Upper lobe of left lung (tissue), 6 donors: ENCODE data around the gene ZNF266. TPM values are rescaled to one million over a fixed set of nuclear protein-coding genes. Genes with fewer than 3 reads are reported as not detected.
A peak's percentile ranks its signal among the peaks of the same experiment; 100 is the strongest.

ENCODE experiments used
- ATAC-seq, 2 donors: fragments of 200-7000 bp; cut with Tn5 transposase; one replicate each; pipeline ENCODE4 v1.9.1; 2022; ENCODE audit warnings: mild to moderate bottlenecking in 2 of 2, moderate library complexity in 2 of 2; ENCODE audit not compliant: low FRiP score in 2 of 2
- DNase-seq, 2 donors: peaks; one replicate each; pipeline ENCODE4 v3.0.0-alpha.2; 2019 to 2020
- H3K27ac ChIP-seq, 4 donors: fragments of 200-600 bp; sonication (generic); one replicate each; pipeline ENCODE4 v1.5.1; 2016 to 2019
- H3K27me3 ChIP-seq, 4 donors: fragments of 200-600 bp; sonication (generic); one replicate each; pipeline ENCODE4 v1.5.1; 2017 to 2019
- H3K36me3 ChIP-seq, 4 donors: fragments of 200-600 bp; sonication (generic); one replicate each; pipeline ENCODE4 v1.5.1; 2016 to 2019
- H3K4me1 ChIP-seq, 4 donors: fragments of 200-600 bp; sonication (generic); one replicate each; pipeline ENCODE4 v1.5.1; 2018 to 2019
- H3K4me3 ChIP-seq, 4 donors: fragments of 200-600 bp; sonication (generic); one replicate each; pipeline ENCODE4 v1.5.1; 2017 to 2019; ENCODE audit warnings: mild to moderate bottlenecking in 2 of 4, moderate library complexity in 1 of 4
- H3K9me3 ChIP-seq, 4 donors: fragments of 200-600 bp; sonication (generic); one replicate each; pipeline ENCODE4 v1.5.1; 2018 to 2019
- CTCF ChIP-seq, 6 experiments: fragments of 450-650 bp in 4 of 6; fragments of 200-600 bp in 2 of 6; sonication (generic) in 2 of 6; IDR thresholded peaks; one replicate each; pipeline ENCODE4 v1.5.1; 2016 to 2019; ENCODE audit warnings: antibody characterized with exemption in 6 of 6
- EP300 ChIP-seq, 4 donors: sonication (generic); formaldehyde crosslinking; IDR thresholded peaks; one replicate each; pipeline ENCODE4 v1.5.1; 2017; ENCODE audit warnings: antibody characterized with exemption in 4 of 4, control low read depth in 2 of 4
- POLR2A ChIP-seq, 4 donors: fragments of 450-650 bp; IDR thresholded peaks; one replicate each; pipeline ENCODE4 v1.5.1; 2016 to 2017; ENCODE audit warnings: antibody characterized with exemption in 4 of 4, mild to moderate bottlenecking in 2 of 4
- POLR2AphosphoS5 ChIP-seq, 2 donors: sonication (generic); formaldehyde crosslinking; IDR thresholded peaks; one replicate each; pipeline ENCODE4 v1.5.1; 2017; ENCODE audit warnings: antibody characterized with exemption in 2 of 2
- WGBS, 2 donors: methylation state at CpG; one replicate each; pipeline ENCODE4 v1.1.5; 2017 to 2018; 5-methylcytosine and 5-hydroxymethylcytosine counted together
- total RNA-seq, 6 donors: library from RNA; depleted of rRNA in 4 of 6; stranded (reverse); fragments of >200 nt in 4 of 6; gene quantifications; one replicate each; pipeline versions ENCODE4 v1.1.0 to v1.2.1, GENCODE V29; 2016 to 2021
- donor health status: DM: no; HTN: no; CAD: no; lungs with moderate emphysema.
- donor health status: DM: no; HTN: yes; CAD: no; lungs with severe emphysema.

ZNF266 gene
- total RNA-seq = 10 to 100 TPM; 19.2 to 49.2 (median 25.6) TPM

DNA sequence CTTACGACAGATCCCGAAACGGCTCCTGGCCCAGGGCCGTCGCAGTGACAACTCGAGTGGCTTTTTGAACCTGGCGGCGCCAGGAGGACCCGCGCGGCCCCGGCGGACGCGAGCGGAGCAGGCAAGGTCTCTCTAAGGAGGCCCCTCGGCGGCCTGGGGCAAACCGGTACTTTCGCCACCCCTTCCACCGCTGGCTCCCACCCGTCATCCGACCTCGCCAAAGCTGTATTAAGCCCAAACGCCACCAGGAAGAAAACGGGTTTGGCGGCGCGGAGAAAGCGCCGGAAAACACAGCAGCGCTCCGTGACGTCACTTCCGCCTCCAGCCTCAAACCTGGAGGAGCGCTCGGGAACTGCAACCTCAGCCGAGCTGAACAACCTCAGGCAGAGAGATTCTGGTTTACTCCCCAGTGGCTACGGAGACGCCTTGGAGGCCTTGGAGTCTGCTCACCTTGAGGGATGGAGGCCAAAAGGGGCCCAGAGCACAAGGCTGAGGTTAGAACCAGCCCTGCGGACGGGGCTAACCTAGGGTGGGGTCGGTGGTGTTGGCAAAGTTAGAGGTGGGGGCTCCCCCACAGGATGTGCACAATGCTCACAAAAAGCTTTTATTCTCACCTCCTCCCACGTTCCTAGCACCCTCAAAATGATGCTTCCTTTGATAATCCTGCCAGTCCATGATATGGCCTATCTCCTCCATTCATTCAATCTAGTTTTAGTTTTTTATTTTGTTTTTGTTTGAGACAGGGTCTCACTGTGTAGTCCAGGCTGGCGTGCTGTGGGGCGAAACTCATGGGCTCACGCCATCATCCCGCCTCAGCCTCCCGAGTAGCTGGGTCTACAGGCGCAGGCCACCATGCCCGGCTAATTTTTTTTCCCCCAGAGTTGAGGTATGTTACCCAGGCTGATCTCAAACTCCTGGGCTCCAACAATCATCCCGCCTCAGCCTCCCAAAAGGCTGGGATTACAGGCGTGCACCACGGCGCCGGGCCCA is at the start of gene ZNF266:
Gene ZNF266 (minus strand): TSS at position 295 of the 990 bp plus-strand sequence. CDS start 15,484 bp downstream, outside the sequence.
- Histone ChIP-seq H3K9me3 (peaks cover 0 to 4% (median 0%) of the 10 kb centered on the region in 4 donors), H3K36me3 (peaks cover 7 to 27% (median 17%) of the 10 kb centered on the region in 4 donors), H3K4me1 (peaks cover 17 to 22% (median 19%) of the 10 kb centered on the region in 4 donors), H3K27me3 (no peaks in the 10 kb centered on the region), H3K27ac (peak within 1 kb of the TSS; percentile 89 to 93 (median 92)), H3K4me3 (peak within 1 kb of the TSS; percentile 48 to 75 (median 72))
- ATAC-seq = peak; percentile 94 to 97
- DNase-seq = peak; percentile 90 to 91
- peak; percentile 61 to 65 for TF ChIP-seq POLR2AphosphoS5 (IDR thresholded peaks at IDR 0.05)
- TF ChIP-seq POLR2A (IDR thresholded peaks at IDR 0.05) = peak in 2 of 4 donors; percentile 58 to 60
- TF ChIP-seq EP300 (IDR thresholded peaks at IDR 0.05) = no peak
- peak; percentile 79 to 96 (median 94) for TF ChIP-seq CTCF (IDR thresholded peaks at IDR 0.05)
- 14 to 19% methylated on average over 35 to 56 of the region's 56 CpGs for WGBS, 2 donors

DNA sequence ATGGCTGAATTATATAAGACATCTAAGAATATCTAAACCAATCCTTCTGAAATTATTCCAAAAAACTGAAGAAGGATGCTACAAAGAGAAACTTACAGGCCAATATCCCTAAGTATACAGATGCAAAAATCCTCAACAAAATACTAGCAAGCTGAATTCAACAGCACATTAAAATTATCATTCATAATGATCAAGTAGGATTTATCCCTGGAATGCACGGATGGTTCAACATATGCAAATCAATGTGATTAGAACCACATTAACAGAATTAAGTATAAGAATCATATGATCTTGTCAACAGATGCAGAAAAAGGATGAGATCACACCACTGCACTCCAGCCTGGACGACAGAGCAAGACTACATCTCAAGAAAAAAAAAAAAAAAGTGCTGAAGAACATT is 49.8 kb upstream of the ZNF266 start:
- H3K27ac ChIP-seq = no peak overlapping the region
- H3K27me3 ChIP-seq = no peaks in the 10 kb centered on the region
- ATAC-seq = no peak
- no peak for TF ChIP-seq EP300 (IDR thresholded peaks at IDR 0.05)
- TF ChIP-seq CTCF (IDR thresholded peaks at IDR 0.05) = no peak
- no peak for TF ChIP-seq POLR2A (IDR thresholded peaks at IDR 0.05)
- no peak for TF ChIP-seq POLR2AphosphoS5 (IDR thresholded peaks at IDR 0.05)
- 73 to 88% methylated on average over 2 of the region's 2 CpGs for WGBS, 2 donors
- peaks cover 31 to 72% (median 40%) of the 10 kb centered on the region in 4 donors for H3K9me3 ChIP-seq
- no peak for DNase-seq
- no peaks in the 10 kb centered on the region for H3K36me3 ChIP-seq
- H3K4me3 ChIP-seq = no peak overlapping the region
- no peaks in the 10 kb centered on the region for H3K4me1 ChIP-seq

DNA sequence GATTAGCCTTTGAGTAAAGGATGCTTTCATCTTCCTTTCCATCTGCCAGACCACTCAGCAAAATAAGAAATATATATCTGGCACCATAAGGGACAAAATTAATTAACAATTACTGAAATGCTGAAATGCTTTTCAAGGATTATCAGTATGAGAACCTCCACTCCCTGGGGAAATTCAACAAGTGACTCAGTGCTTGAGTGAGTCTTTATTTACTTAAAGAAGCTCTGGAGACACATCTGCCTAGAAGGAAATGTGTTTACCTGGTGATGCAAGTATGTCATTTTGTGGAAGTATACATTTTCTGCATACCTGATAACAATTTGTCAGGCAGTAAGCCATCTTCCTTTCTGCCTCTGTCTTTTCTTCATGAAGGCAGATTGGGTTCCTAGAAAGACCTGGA is 39.6 kb upstream of the ZNF266 start:
- H3K4me1 ChIP-seq = no peaks in the 10 kb centered on the region
- TF ChIP-seq POLR2AphosphoS5 (IDR thresholded peaks at IDR 0.05) = no peak
- DNase-seq (no peak), ATAC-seq (no peak)
- peaks cover 6 to 26% (median 18%) of the 10 kb centered on the region in 4 donors for H3K9me3 ChIP-seq
- no peak overlapping the region for H3K4me3 ChIP-seq
- H3K36me3 ChIP-seq = no peaks in the 10 kb centered on the region
- H3K27ac ChIP-seq = no peak overlapping the region
- no peaks in the 10 kb centered on the region for H3K27me3 ChIP-seq

DNA sequence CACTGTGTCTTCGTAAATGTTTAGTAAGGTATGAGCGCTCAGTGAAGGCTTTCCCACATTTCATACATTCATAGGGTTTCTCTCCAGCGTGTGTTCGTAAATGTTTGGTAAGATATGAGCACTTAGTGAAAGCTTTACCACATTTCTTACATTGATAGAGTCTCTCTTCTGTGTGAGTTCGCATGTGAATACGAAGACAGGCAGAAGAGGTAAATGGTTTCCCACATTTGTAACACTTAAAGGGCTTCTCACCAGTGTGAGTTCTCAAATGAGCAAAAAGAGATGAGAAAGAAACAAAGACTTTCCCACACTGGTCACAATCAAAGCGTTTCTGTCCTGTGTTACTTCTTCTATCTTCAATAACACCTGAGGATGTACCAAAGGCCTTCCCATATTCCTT is 31.8 kb upstream of the ZNF266 start:
- no peak overlapping the region for H3K4me3 ChIP-seq
- no peak overlapping the region for H3K27ac ChIP-seq
- DNase-seq (no peak), ATAC-seq (no peak)
- WGBS, 2 donors = 90 to 93% methylated on average over 7 of the region's 7 CpGs
- peaks cover 17 to 60% (median 47%) of the 10 kb centered on the region in 4 donors for H3K9me3 ChIP-seq
- H3K36me3 ChIP-seq = no peaks in the 10 kb centered on the region
- no peaks in the 10 kb centered on the region for H3K4me1 ChIP-seq
- no peaks in the 10 kb centered on the region for H3K27me3 ChIP-seq
- TF ChIP-seq POLR2A (IDR thresholded peaks at IDR 0.05) (no peak), POLR2AphosphoS5 (IDR thresholded peaks at IDR 0.05) (no peak), CTCF (IDR thresholded peaks at IDR 0.05) (no peak), EP300 (IDR thresholded peaks at IDR 0.05) (no peak)

DNA sequence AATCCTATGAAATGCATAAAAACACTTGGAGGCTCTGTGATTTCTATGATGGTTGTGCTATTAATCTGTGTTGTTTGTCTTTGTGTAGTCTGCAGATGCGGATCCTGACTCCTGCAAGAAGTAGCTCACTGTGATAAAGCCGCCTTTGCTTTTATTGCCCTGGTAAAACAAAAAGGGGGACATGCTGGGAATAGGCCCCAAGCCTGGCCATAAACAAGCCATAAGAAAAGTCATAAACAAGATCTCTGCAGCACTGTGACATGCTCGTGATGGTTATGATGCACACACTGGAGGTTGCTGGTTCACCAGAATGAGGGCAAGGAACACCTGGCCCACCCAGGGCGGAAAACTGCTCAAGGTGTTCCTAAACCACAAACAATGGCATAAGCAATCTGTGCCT is 26.6 kb upstream of the ZNF266 start:
- WGBS, 2 donors = 92% methylated on average over 4 of the region's 4 CpGs
- DNase-seq = no peak
- no peak for ATAC-seq
- Histone ChIP-seq H3K4me1 (no peaks in the 10 kb centered on the region), H3K9me3 (peaks cover 14 to 86% (median 61%) of the 10 kb centered on the region in 4 donors), H3K27me3 (no peaks in the 10 kb centered on the region), H3K4me3 (no peak overlapping the region), H3K36me3 (no peaks in the 10 kb centered on the region), H3K27ac (no peak overlapping the region)
- no peak for TF ChIP-seq POLR2A (IDR thresholded peaks at IDR 0.05)
- no peak for TF ChIP-seq CTCF (IDR thresholded peaks at IDR 0.05)
- no peak for TF ChIP-seq POLR2AphosphoS5 (IDR thresholded peaks at IDR 0.05)
- TF ChIP-seq EP300 (IDR thresholded peaks at IDR 0.05) = no peak
